HCEC 1CT (cell line): ENCODE measurements around the gene STARD10.

Source experiments
- DNase-seq: peaks from one replicate; pipeline ENCODE4 v3.0.0-alpha.2; 2017

The STARD10 gene

DNA sequence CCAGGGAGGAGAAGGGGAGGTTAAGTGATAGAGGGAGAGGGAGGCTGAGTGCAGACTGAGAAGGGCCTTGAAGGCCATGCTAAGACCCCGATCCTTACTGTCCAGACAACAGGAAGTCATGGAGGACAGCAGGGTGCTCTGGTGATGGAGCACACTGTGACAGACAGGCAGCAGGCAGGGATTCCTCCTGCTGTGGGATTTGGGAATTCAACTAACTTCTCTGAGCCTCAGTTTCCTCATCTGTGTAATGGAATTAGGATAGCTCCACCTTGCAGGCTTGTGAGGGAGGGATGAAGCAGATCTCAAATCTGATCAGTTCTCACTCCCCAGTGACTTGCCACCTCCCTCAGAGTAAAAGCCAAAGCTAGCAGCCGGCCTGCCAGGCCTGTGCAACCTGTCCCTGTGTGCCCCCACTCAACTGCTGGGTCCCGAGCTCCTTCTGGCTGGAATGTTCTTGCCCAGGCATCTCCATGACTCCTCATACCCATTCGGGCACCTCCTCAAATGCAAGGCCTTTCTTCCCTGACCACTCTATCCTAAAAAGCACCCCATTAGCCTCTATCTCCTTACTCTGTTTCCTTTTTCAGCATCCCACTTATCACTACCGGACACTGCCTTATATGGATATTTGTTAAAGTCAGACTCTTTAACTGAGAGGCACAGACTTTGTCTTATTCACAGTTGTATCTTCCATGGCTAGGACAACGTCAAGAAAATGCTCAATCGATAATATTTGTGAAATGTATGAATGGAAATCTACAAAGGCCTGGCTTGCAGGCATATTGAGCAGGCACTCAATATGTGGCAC lies 51.1 kb downstream of the STARD10 start:
- no peak for DNase-seq

DNA sequence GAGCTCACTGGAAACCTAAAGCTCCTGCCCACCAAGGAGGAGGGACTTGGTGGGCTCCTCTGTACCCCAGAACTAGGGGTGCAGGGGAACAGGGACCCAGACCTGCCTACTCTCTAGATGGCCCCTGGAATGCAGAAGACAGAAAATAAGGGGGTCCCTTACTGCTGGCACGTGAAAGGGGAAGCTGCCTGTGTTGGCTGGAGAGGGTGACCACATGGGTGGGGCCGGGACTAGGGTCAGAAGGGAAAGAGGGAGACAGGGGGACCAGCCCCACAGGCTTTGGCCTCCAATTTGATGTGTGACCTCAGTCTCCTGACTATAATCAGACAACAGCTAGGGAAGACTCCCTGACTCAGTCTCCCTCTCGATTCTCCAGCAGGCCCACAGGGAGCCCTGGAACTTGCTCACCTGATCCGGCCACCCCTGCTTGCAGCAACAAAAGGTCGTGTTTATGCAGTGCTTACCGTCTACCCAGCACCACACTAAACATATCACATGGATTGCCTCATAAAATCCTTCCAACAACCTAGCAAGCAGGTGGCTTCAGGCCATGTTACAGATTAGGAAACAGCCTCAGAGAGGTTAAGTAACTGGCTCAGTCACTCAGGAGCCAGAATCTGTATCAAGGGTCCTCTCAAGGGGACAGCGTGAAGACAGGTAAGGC lies 51.9 kb downstream of the STARD10 start:
- DNase-seq: no peak

DNA sequence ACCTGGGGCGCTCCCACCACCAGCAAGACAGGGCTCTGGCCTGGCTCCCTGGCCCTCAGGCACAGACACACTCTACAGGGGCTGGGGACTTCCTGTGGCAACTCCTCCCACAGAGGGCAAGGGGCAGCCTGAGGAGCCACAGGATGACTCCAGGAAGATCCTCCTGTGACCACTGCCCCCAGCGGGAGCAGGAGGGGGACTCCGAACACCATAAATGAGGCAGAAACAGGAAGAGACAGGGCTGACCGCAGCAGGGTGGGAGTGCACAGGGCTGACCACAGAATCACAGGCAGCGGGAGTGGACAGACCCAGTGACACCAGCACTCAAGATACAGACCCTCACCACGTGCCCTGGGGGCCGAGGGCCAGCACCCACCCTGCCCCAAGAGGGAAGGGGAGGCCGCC lies 52.4 kb downstream of the STARD10 start:
- DNase-seq: no peak

DNA sequence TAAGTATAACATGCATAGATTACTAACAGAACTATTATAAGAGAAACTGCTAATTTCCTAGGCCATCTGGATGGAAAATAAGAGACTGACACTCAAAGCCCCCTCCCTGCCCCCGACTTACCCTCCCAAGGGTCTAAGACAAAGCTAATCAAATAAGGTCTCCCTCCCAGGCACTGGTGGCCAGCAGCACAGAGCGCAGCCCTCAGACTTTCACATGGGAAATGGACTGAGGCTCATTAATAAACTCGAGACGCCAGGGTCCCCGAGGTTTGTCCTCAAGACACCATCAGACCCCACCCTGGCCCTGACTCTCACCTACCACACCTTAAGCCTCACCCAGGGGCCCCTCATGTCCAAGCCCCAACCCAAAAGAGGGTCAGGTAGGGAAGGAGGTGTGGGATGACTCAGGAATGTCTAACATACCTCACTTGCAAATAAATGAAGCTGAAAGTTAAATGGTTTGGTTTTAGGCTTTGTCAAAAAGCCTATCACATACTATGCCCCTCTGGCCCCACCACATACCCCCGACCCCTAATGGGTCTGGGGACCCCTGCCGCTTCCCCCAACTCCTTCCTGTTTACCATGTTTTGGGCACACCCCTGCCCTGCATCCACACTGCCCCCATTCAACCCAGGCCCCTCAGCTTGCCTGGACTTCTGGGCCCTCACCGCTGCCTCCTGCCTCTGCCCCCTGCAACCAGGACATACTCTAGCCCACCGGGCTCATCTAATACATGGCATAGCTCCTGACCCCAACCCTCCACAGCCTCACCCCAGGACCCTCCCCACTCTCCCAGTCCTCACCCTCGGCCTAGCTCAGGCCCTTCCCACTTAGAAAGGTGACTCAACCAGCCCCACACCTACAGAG lies 53.1 kb downstream of the STARD10 start:
- no peak for DNase-seq

DNA sequence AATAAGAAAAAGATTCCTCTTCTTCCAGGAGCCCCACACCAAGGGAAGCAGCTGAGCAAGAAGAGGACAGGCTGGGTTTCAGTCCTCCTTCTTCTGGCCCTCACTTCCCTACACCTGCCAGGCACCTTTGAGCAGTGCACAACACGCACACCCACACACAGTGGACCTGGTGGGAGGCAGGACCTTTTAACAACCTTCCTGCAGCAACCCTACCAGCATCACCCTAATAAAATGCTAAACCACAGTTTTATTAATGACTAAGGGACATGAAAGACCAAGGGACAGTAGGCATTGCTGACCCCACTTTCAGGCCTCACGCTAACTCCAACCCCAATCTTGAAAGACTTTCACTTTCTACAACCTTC lies 53.8 kb downstream of the STARD10 start:
- DNase-seq: no peak

DNA sequence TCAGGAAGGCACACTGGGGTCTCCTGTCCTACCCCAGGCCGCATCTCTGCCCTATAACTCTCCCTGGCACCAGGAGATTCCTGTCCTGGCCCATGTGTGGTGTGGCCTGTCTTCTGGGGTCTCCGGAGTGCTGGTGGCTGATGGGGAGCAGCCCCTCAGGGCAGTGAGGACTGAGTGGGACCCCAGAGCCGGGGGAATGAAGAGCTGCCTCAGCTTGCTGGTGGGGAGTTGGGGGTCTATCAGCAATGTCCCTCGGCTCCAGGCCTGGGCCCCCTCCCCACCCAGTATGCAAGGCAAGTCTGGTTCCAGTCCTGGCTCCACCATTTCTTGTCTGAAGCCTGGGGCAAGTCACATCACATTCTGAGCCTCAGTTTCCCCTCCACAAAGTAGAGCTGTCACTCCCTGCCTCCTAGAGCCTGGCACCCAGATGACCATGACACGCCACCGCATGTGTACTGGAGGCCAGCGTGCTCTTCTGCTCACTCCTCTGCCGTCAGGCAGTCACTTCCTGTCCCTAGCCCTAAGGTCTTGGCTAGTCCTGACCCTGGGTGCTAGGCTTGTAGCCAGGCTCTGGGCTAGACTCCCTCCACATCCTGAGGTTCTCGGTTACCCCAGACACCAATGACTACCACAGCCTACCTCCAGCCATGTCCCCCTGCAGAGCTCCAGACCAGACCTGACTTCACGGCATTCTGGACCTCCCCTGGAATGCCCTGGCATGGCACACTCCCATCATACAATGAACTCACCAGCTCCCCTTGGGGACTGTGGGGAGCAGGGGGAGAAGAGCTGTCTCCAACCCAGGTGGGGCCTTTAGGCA lies 54.4 kb downstream of the STARD10 start:
- DNase-seq: no peak

DNA sequence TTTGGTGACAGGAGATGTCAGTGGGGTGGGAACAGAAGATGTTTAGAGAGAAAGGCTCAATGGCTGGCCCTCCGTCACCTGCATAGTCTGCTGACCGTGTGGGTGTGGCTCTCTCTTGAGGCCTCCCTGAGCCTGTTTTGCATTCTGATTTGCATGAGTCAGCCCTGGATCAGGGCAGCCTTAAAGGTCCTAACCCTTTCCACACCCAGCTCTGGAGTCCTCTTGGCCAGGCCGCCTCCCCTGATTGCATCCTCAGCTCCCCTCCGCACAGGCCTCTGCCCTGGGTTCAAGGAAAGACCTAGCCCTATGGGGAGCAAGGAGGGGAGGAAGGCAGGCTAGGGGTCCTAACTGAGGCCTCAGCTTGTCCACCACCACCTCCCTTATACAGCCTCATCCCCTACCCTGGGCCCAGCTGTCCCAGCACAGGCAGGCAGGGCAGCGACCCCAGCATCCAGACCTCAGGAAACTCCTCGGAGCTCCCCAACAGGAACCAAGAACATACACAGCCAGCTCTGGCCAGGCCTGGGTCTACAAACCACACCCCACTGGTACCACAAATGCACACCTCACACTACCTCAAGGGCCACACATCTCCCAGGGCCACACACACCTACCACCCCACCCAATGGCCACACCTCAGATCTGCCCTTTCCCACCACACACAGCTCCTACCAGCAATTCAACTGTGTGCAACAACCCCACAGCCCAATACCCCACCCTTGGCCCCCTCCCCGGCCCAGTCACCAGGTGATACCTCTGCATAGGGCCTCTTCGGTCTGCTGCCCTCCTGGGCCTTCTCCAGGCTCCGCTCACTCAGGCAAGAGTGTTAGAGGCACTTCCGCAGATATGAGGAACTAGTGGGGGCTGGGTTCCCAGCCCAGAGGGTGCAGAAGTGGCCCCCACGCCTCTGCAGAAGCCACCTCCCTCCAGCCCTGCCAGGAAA lies 55.4 kb downstream of the STARD10 start:
- DNase-seq: peak; percentile 76

DNA sequence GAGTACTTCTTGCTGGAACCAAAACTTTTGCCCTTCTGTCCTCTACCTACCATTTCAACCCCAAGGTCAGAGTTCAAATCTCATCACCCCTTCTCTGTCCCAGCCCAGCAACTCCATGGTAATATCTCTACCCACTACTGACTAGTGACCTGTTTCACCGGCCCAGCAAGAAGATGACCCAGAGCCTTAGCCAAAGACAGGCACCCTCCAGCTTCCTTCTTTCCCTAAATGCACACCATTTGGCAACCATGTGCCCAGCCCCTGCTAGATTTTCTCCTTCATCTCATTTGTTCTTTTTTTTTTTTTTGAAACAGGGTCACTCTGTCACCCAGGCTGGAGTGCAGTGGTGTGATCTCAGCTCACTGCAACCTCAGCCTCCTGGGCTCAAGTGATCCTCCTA lies 56.5 kb downstream of the STARD10 start:
- DNase-seq: no peak

DNA sequence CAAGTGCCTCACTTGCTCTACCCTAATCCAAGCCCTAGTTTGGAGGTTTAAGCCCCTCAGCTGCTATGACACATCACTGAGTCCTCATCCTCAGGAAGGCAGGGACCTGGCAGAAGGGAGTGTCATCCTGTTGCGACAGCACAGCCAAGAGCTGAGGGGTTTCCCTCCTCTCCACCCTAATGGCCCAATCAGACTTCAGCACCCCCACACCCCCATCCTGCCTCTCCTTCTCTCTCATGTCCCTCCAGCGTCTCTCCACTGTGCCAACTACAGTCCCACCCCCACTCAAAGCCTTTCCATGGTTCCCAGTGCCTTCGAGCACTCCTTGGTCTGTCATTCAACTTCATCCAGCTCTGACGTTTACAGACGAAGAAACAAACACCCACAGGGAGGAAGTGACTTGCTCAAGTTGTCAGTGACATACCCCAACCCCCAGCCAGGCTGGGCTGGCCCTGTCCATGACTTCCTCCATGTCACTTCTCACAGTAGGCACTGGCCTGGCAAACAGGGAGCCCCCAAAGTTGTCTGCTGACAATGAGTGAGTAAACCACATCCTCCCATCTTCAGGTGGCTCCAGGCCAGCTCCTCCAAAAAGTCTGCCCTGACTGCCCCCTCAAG lies 57.3 kb downstream of the STARD10 start:
- DNase-seq: peak; percentile 80

DNA sequence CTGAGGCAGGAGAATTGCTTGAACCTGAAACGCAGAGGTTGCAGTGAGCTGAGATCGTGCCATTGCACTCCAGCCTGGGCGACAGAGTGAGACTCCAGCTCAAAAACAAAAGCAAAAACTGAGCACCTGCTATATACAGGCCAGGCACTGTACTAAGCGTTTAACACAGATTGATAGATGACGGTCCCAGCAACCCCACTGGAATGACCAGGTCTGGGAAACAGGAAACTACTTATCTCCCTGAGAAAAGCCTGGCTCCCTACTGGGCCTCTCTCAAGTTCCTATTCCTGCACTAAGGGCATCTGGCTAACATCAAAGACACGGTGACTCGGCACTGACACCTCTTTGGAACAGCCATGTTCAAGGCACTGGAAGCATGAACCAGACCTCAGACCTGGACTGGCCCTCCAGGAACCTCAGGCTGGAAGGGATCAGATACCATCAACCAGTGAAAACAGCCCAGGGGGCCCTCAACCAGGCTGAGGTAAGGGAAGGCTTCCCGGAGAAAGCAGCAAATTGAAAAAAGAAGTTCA lies 58.3 kb downstream of the STARD10 start:
- peak; percentile 68 for DNase-seq

DNA sequence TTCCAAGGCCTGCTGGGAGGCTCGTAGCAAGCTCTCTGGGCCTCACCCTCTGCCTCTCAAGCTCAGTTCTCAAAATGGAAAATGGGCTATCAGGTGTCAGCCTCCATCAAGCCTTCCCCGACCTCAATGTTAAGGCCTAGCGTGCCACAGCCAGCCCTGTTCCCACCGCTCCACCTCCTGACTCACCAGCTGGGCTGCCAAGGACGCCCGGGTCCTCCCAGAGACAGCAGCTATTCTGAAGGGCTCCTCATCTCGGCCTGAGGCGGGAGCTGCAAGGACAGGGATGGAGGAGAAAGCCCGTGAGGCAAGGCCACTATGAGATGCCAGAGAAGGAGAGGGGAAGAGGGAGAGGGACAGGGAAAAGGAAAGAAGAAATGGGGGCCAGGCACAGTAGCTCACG lies 61.5 kb downstream of the STARD10 start:
- no peak for DNase-seq

DNA sequence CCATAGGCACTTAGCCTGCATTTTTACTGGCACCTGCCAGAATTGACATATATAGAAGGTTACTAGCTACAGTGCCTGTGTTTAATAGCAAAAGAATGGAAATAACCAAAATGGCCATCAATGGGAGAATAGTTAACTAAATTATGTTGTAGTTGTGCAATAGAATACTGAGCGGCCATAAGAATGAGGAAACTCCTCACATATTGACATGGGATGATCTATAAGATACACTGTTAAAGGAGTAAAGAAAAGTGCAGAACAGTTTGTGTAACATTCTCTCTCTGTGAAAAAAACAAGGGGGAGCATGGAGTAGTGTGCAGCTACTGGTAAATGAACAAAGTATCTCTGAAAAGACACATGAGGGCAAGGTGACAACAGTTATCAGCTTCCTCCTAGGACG lies 63.1 kb downstream of the STARD10 start:
- no peak for DNase-seq

DNA sequence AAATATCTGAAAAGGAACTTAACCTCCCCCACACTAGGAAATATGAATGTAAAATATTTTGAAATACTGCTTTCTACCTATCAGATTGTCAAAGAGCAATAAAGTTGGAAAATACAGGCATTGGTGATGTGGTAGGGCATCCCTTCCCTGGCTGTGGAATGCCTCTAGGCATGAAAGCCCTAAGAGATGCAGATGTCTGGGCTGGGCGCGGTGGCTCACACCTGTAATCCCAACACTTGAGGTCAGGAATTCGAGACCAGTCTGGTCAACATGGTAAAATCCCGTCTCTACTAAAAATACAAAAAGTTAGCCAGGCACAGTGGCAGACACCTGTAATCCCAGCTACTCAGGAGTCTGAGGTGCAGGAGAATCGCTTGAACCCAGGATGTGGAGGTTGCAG lies 63.6 kb downstream of the STARD10 start:
- DNase-seq: no peak

DNA sequence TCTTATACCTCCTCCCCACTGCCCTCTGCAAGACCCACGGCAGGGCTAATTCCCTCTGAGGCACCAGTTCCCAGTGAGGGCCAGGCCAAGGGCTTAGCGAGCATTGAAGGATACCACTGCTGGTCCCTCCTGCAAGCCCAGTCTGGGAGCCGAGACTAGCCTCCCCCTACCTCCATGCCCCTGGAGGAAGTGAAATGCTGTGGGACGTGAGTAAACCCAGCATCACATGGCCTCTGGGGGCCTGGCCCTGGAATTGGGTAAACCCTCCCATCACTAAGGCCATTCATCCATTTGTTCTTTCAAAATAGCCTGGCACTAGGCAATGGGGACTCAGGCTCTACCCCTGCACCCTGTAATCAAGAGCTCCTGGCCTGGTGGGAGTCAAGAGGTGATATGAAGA lies 66.3 kb downstream of the STARD10 start:
- no peak for DNase-seq

DNA sequence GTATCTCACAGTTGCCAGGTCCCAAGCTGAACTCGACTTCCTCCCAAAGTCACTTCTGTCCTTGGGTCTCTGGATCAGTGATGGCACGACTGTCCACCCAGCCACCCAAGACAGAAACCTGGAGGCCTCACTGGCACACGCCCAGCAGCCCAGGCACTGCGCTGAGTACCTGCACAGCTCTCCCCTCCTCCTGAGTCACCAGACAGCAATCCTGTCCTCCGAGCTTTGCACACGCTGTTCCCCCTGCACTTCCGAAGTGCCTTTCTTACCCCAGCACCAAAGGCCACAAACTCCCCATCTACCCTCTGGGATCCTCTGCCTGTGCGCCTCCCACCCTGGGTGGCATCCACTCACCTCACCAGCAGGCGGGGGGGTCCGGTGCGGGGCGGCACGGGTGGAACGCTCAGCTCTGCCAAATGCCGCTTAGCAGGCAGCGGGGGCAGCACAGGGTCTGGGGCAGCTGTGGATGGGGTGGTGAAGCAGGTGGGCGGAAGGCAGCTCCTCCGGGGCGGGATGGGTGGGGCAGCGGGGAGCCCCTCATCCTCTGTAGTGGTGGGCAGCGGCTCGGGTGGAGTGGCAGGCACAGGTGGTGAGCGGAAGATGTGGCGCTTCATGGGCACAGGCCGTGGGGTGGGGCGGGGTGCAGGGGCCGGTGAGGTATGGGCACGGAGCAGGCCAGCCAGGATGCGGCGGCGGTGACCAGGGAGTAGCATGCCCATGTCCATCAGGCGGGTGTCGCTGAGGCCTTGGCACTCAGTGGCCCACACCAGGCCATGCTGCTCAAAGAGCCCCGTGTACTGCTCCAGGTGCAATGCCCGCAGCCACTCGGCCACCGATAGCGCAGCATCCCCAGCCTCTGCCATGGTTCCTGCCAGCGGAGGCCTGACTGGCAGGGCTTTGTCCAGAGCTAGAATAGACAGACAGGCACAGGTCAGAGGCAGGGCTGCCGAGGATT lies 67.3 kb downstream of the STARD10 start:
- DNase-seq: no peak

DNA sequence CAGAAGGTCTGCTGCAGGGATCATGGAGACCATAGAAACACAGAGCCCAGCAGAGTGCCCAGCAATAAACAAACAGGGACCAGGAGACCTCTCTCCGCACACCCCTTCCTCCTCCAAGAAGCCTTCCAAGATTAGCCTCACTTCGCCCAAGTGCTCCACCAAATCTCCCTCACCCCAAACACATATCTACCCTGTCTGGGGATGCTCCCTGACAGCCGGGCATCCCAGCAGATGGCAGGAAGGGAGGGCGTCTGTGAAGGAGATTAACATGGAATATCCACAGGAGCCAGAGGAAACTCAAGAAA lies 68.2 kb downstream of the STARD10 start:
- DNase-seq: no peak

DNA sequence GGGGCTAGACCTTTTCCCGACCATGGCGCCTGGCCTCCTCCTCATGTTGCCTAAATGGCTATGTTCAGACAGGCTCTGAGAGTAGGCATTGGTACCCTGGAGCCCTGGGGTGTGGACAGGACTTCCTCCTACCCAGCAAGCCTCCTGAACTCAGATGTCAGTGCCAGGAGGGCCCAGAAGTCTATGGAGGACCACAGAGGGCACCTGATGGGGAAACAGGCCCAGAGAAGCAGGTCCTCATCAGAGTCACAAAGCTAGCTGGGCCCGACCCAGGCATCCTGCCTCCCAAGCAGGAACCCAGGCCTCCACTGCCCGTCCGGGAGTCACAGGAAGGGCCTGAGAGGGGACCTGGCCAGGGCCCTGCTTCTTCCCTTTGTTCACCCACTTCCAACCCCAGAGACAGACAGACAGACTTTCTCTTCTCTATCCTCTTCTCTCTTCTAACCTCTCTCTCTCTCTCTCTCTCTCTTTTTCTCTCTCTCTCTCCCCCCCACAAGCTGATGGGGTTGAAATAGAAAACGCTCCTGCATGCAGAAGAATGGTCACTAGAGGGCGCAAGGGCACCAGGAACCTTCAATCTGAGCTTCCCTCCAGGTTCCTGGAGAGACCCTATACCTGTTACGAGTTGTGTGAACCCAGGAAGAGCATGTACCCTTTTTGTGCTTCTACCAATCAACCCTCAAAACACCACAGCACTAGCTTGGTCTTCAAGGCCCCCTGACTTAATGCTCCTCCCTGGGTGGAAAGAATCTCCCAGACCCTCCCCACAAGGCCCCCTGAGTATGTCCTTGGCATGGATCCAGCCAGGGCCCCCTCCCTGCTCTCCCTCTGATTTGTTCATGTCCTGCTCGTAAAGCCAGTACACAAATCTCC lies 68.8 kb downstream of the STARD10 start:
- DNase-seq: peak; percentile 68

DNA sequence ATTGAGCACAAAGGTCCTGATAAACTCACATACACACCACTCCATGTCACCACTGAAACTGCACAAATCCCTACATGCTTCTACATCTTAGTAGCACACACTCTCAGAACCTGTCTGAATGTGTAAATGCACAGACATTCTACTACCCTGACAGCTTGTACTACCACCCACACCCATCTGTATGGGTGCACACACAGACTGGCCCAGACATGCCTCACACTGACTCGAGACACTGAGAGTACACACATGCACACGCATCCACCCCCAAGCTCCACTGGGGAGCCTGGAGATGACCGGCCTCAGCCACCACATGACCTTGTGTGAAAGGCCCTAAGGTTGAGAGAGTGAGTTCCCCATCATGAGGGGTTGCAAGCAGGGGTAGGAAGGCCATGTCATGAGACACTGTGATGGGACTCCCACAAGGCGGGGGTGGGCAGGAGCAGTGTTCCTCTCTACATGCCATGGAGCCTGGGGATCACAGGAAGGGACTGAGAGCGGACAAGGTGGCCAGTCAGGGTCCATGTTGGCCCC lies 69.8 kb downstream of the STARD10 start:
- DNase-seq: no peak

DNA sequence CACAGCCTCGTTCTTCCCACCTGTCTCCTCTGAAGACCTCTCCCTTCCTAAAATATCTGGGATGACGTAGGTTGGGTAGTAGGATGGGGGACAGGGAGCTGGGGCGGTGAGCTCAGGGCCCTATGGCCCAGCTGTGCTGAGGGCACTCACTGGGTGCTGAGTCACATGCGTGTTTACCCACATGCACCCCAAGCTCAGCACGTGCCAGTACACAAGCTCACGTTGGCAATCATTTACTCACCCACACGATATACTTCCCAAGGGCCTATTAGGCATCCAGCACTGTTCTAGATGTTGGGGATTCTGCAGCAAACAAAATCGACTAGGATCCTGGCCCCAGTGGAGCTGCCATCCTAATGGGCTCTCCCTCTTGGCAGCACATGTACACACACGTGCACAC lies 70.3 kb downstream of the STARD10 start:
- DNase-seq: no peak
